HepG2 (cell line): ENCODE results near the gene SLC28A1. TPM values are rescaled to one million over a fixed set of nuclear protein-coding genes. Genes with fewer than 3 reads are reported as not detected.
A peak's percentile ranks its signal among the peaks of the same experiment; 100 is the strongest.

Source experiments
- BHLHE40 ChIP-seq: IDR thresholded peaks from 2 replicates; pipeline ENCODE4 v1.6.1; 2011; ENCODE audit warnings: low read length, improper control_type of control experiment
- FOSL2 ChIP-seq: sonication (generic); formaldehyde crosslinking; IDR thresholded peaks from 2 replicates; pipeline ENCODE4 v1.4.0; 2020; ENCODE audit warnings: missing genetic modification reagents
- GMEB1 ChIP-seq: sonication (generic); formaldehyde crosslinking; IDR thresholded peaks from 2 replicates; pipeline ENCODE4 v1.5.1; 2020; ENCODE audit warnings: missing genetic modification reagents, mild to moderate bottlenecking, borderline replicate concordance
- KLF9 ChIP-seq: IDR thresholded peaks from 2 replicates; pipeline ENCODE4 v1.6.1; 2016; ENCODE audit warnings: low read depth
- NFRKB ChIP-seq: fragments of 450-650 bp; IDR thresholded peaks from 2 replicates; pipeline ENCODE4 v1.6.1; 2017
- NRL ChIP-seq: sonication (generic); formaldehyde crosslinking; IDR thresholded peaks from 2 replicates; pipeline ENCODE4 v1.5.0; 2020; ENCODE audit warnings: missing genetic modification reagents, mild to moderate bottlenecking, moderate library complexity, borderline replicate concordance
- SKIL ChIP-seq: sonication (generic); formaldehyde crosslinking; IDR thresholded peaks from 2 replicates; pipeline ENCODE4 v1.8.0; 2022; ENCODE audit warnings: missing genetic modification reagents, mild to moderate bottlenecking, moderate library complexity, borderline replicate concordance
- SNAI1 ChIP-seq: sonication (generic); formaldehyde crosslinking; IDR thresholded peaks from 2 replicates; pipeline ENCODE4 v1.5.0; 2020; ENCODE audit warnings: mild to moderate bottlenecking, missing genetic modification reagents, borderline replicate concordance
- TBP ChIP-seq: sonication (generic); formaldehyde crosslinking; IDR thresholded peaks from 2 replicates; pipeline ENCODE4 v1.5.0; 2020; ENCODE audit warnings: missing genetic modification reagents
- ZNF101 ChIP-seq: sonication (generic); formaldehyde crosslinking; IDR thresholded peaks from 2 replicates; pipeline ENCODE4 v1.4.0; 2020; ENCODE audit warnings: mild to moderate bottlenecking, low read depth, missing genetic modification reagents, borderline replicate concordance
- ZNF414 ChIP-seq: sonication (generic); formaldehyde crosslinking; IDR thresholded peaks from 2 replicates; pipeline ENCODE4 v1.5.0; 2020; ENCODE audit warnings: missing genetic modification reagents
- ZNF567 ChIP-seq: sonication (generic); formaldehyde crosslinking; IDR thresholded peaks from 2 replicates; pipeline ENCODE4 v1.8.1; 2023; ENCODE audit warnings: mild to moderate bottlenecking, missing genetic modification reagents, borderline replicate concordance
- ZNF713 ChIP-seq: sonication (generic); formaldehyde crosslinking; IDR thresholded peaks from 2 replicates; pipeline ENCODE4 v1.4.0; 2020; ENCODE audit warnings: mild to moderate bottlenecking, missing genetic modification reagents
- ZNF75D ChIP-seq: sonication (generic); formaldehyde crosslinking; IDR thresholded peaks from 2 replicates; pipeline ENCODE4 v1.8.1; 2023; ENCODE audit warnings: missing genetic modification reagents, mild to moderate bottlenecking, borderline replicate concordance
- polyA plus RNA-seq, 8 experiments: library from polyadenylated mRNA; depleted of rRNA in 3 of 8; stranded (reverse) in 7 of 8; unstranded in 1 of 8; fragments of >200 nt; fragmentation: Illumina TruSeq in 4 of 8; extraction: Trizol in 4 of 8; gene quantifications; 2 replicates each; pipeline versions ENCODE4 v1.2.1 to v1.2.3, GENCODE V29; 2011 to 2016; ENCODE audit warnings: low read depth in 4 of 8, missing spikeins in 1 of 8, mixed read lengths in 1 of 8; ENCODE audit not compliant: insufficient read depth in 1 of 8
- total RNA-seq, 5 experiments: library from RNA; depleted of rRNA; stranded (reverse); fragments of >200 nt; fragmentation: Illumina TruSeq; extraction: Trizol; gene quantifications; 2 replicates each; pipeline ENCODE4 v1.2.3, GENCODE V29; 2016; ENCODE audit warnings: low read depth in 1 of 5
- TF ChIP-seq, protein P1 (sequence below): sonication (generic); formaldehyde crosslinking; IDR thresholded peaks from 2 replicates; pipeline ENCODE4 v1.4.0; 2020; ENCODE audit warnings: mild to moderate bottlenecking, low read depth, missing genetic modification reagents
- TF ChIP-seq, protein P2 (sequence below): sonication (generic); formaldehyde crosslinking; IDR thresholded peaks from 2 replicates; pipeline ENCODE4 v1.4.0; 2020; ENCODE audit warnings: missing genetic modification reagents

The SLC28A1 gene
- total and polyA plus RNA-seq, 2 of the 13 experiments (the other 11 are each of a cell fraction or from before 2014, with no cell fraction given) = 0.31 to 5.8 TPM

DNA sequence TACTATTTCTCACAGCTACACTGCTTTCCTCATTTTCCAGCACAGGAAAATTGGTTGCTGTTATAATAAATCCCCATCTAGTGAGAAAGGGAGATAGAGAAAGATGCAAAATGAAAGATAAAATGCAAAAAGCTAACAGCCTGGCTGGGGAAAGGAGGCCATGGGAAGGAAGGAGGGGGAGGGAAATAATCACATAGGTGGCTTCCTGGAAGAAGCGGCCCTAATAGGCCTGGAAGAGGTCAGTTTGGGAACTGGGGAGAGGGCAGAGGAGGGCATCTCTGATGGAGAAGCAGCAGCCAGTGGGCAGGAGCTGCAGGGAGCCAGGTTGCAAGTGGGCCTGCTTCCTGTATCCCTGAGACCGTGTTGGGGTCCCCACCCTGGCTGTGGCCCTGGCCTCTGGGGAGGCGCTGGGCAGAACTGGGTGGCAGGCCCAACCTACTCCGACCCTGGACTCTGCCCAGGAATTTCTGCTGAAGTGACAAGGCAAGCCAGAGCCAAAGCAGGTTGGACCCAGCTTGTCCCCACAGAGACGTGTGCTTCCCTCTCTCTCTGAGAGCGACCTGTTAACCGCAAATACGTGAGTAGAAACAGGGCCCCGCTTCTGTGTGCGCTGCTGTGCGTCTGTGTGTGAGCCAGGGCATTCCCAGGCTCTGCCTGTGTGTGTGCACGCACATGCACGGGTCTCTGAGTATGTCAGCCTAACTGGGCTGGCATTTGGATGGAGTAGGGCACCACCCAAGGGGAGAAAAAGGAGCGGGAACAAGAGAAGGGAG lies 1.9 kb downstream of the SLC28A1 start (continued):
- TF ChIP-seq ZNF414 (CRISPR knock-in tag) = 0 out of 2 replicates have a peak, but pooled peaks have one; percentile 30
- 0 out of 2 replicates have a peak, but pooled peaks have one; percentile 54 for TF ChIP-seq ZNF713
- no peak for TF ChIP-seq ZNF75D (CRISPR knock-in tag)
- TF ChIP-seq, protein P1, sequence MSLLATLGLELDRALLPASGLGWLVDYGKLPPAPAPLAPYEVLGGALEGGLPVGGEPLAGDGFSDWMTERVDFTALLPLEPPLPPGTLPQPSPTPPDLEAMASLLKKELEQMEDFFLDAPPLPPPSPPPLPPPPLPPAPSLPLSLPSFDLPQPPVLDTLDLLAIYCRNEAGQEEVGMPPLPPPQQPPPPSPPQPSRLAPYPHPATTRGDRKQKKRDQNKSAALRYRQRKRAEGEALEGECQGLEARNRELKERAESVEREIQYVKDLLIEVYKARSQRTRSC (CRISPR knock-in tag) = peak; percentile 69; the same call in 1 of the 2 replicates
- TF ChIP-seq KLF9 (CRISPR knock-in tag) = no peak
- TF ChIP-seq NFRKB = no peak
- peak; percentile 52; the same call in 1 of the 2 replicates for TF ChIP-seq SKIL (CRISPR knock-in tag)
- TF ChIP-seq BHLHE40 = peak; percentile 20; the same call in 1 of the 2 replicates
- TF ChIP-seq GMEB1 = peak; percentile 59
- TF ChIP-seq ZNF101 (CRISPR knock-in tag) = no peak
- TF ChIP-seq ZNF567 (CRISPR knock-in tag) = 0 out of 2 replicates have a peak, but pooled peaks have one; percentile 52
- TF ChIP-seq FOSL2 (CRISPR knock-in tag) = no peak
- TF ChIP-seq NRL (CRISPR knock-in tag) = peak; percentile 86
- TF ChIP-seq SNAI1 = no peak
- TF ChIP-seq, protein P2, sequence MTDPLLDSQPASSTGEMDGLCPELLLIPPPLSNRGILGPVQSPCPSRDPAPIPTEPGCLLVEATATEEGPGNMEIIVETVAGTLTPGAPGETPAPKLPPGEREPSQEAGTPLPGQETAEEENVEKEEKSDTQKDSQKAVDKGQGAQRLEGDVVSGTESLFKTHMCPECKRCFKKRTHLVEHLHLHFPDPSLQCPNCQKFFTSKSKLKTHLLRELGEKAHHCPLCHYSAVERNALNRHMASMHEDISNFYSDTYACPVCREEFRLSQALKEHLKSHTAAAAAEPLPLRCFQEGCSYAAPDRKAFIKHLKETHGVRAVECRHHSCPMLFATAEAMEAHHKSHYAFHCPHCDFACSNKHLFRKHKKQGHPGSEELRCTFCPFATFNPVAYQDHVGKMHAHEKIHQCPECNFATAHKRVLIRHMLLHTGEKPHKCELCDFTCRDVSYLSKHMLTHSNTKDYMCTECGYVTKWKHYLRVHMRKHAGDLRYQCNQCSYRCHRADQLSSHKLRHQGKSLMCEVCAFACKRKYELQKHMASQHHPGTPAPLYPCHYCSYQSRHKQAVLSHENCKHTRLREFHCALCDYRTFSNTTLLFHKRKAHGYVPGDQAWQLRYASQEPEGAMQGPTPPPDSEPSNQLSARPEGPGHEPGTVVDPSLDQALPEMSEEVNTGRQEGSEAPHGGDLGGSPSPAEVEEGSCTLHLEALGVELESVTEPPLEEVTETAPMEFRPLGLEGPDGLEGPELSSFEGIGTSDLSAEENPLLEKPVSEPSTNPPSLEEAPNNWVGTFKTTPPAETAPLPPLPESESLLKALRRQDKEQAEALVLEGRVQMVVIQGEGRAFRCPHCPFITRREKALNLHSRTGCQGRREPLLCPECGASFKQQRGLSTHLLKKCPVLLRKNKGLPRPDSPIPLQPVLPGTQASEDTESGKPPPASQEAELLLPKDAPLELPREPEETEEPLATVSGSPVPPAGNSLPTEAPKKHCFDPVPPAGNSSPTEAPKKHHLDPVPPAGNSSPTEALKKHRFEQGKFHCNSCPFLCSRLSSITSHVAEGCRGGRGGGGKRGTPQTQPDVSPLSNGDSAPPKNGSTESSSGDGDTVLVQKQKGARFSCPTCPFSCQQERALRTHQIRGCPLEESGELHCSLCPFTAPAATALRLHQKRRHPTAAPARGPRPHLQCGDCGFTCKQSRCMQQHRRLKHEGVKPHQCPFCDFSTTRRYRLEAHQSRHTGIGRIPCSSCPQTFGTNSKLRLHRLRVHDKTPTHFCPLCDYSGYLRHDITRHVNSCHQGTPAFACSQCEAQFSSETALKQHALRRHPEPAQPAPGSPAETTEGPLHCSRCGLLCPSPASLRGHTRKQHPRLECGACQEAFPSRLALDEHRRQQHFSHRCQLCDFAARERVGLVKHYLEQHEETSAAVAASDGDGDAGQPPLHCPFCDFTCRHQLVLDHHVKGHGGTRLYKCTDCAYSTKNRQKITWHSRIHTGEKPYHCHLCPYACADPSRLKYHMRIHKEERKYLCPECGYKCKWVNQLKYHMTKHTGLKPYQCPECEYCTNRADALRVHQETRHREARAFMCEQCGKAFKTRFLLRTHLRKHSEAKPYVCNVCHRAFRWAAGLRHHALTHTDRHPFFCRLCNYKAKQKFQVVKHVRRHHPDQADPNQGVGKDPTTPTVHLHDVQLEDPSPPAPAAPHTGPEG (CRISPR knock-in tag) = no peak
- no peak for TF ChIP-seq TBP (CRISPR knock-in tag)
